ENCODE results near the gene STAT2. TPM values are rescaled to one million over a fixed set of nuclear protein-coding genes. Genes with fewer than 3 reads are reported as not detected.

STAT2 gene
- total RNA-seq, 1 experiment from 2014 or later = 61.2 TPM

- peaks cover 73% of the 10 kb centered on the region for H3K36me3 Mint-ChIP-seq (ENCODE audit: insufficient read depth, unreplicated experiment)
- no peak for DNase-seq (ENCODE audit: unreplicated experiment)
- intact Hi-C loops (cut with micrococcal nuclease) = no loop called here
- TF ChIP-seq, protein P1, sequence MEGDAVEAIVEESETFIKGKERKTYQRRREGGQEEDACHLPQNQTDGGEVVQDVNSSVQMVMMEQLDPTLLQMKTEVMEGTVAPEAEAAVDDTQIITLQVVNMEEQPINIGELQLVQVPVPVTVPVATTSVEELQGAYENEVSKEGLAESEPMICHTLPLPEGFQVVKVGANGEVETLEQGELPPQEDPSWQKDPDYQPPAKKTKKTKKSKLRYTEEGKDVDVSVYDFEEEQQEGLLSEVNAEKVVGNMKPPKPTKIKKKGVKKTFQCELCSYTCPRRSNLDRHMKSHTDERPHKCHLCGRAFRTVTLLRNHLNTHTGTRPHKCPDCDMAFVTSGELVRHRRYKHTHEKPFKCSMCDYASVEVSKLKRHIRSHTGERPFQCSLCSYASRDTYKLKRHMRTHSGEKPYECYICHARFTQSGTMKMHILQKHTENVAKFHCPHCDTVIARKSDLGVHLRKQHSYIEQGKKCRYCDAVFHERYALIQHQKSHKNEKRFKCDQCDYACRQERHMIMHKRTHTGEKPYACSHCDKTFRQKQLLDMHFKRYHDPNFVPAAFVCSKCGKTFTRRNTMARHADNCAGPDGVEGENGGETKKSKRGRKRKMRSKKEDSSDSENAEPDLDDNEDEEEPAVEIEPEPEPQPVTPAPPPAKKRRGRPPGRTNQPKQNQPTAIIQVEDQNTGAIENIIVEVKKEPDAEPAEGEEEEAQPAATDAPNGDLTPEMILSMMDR (IDR thresholded peaks at IDR 0.05; ENCODE audit: unreplicated experiment) = no peak
- ChIA-PET CTCF (interaction anchor here (0.6 to 0.9 kb wide), 2 partner anchors 85 to 100 kb away, joined by 3 read pairs; partner anchors contain the start of gene RNF41), POLR2A (interaction anchor here (0.7 to 2.7 kb wide), 3 partner anchors 8 to 51 kb away, joined by 4 to 16 read pairs (median 13); partner anchors contain the start of genes CNPY2 and CS)
- peaks cover under 1% of the 10 kb centered on the region for H3K4me1 Mint-ChIP-seq (ENCODE audit: insufficient read depth, unreplicated experiment)
- no peak overlapping the region for H3K27ac Mint-ChIP-seq (ENCODE audit: low read depth, unreplicated experiment)
- BruUV-seq (replicated peaks) = no TSS peak
- H3K4me3 Mint-ChIP-seq (ENCODE audit: unreplicated experiment) = no peak overlapping the region
- no peaks in the 10 kb centered on the region for H3K9me3 Mint-ChIP-seq (ENCODE audit: unreplicated experiment)
- H3K27me3 Mint-ChIP-seq (ENCODE audit: insufficient read depth, unreplicated experiment) = no peaks in the 10 kb centered on the region
Observed at GRCh38 chr12:56307221-56307965, 52.5 kb downstream of the STAT2 start.

DNA sequence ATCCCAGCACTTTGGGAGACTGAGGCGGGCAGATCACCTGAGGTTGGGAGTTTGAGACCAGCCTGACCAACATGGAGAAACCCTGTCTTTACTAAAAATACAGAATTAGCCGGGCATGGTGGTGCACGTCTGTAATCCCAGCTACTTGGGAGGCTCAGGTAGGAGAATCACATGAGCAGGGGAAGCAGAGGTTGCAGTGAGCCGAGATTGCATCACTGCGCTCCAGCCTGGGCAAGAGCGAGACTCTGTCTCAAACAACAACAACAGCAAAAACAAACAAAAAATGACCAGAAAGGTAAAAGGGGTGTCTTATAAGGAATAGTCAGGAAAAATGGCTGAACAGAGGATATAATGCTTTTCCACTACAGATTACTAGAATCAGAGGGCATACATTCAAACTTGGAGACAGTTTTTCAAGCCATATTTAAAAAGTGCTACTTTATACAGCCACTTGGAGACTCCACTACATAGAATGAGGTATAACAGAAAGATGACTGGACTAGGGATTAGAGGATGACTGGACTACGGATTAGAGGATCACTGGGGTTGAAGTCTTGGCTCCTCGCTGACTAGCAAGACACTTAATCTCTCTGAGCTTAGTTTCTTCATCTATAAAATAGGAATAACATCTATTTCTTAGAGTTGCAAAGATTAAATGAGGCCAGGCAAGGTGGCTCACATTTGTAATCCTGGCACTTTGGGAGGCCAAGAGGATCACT, 54.9 kb downstream of the STAT2 start:
- no peak overlapping the region for H3K27ac Mint-ChIP-seq (ENCODE audit: low read depth, unreplicated experiment)
- POLR2A ChIA-PET = interaction anchor here (1.2 kb wide), 2 partner anchors 9 to 83 kb away, joined by 3 read pairs; partner anchors contain the start of gene RNF41
- intact Hi-C loops (cut with micrococcal nuclease) = no loop called here
- DNase-seq (ENCODE audit: unreplicated experiment) = no peak
- peaks cover 66% of the 10 kb centered on the region for H3K36me3 Mint-ChIP-seq (ENCODE audit: insufficient read depth, unreplicated experiment)
- peaks cover 19% of the 10 kb centered on the region for H3K4me1 Mint-ChIP-seq (ENCODE audit: insufficient read depth, unreplicated experiment)
- CTCF ChIA-PET = interaction anchor here (0.6 to 1.0 kb wide), 6 partner anchors 25 to 159 kb away, joined by 3 to 7 read pairs (median 3); partner anchors contain the start of genes ANKRD52 and TIMELESS
- H3K9me3 Mint-ChIP-seq (ENCODE audit: unreplicated experiment) = no peaks in the 10 kb centered on the region
- BruUV-seq (replicated peaks) = no TSS peak
- no peak overlapping the region for H3K4me3 Mint-ChIP-seq (ENCODE audit: unreplicated experiment)
- TF ChIP-seq, protein P1 (IDR thresholded peaks at IDR 0.05; ENCODE audit: unreplicated experiment) = no peak
- H3K27me3 Mint-ChIP-seq (ENCODE audit: insufficient read depth, unreplicated experiment) = no peaks in the 10 kb centered on the region

DNA sequence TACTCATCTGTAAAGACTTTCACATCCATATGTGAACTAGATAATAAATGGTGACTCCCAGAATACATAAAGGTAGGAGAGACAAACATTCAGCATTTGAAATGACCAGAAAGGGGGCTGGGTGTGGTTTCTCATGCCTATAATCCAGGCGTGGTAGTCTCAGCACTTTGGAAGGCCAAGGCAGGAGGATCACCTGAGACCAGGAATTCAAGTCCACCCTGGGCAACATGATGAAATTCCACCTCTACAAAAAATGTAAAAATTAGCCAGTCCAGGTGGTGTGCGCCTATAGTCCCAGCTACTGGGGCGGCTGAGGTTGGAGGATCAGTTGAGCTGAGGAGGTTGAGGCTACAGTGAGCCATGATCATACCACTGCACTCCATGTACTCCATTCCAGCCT, 55.6 kb downstream of the STAT2 start:
- intact Hi-C loops (cut with micrococcal nuclease) = no loop called here
- H3K4me3 Mint-ChIP-seq (ENCODE audit: unreplicated experiment) = no peak overlapping the region
- TF ChIP-seq, protein P1 (IDR thresholded peaks at IDR 0.05; ENCODE audit: unreplicated experiment) = no peak
- no peak for DNase-seq (ENCODE audit: unreplicated experiment)
- ChIA-PET POLR2A (interaction anchor here (1.2 kb wide), 1 partner anchor 10 kb away, joined by 3 read pairs; no protein-coding TSS in a partner anchor), CTCF (interaction anchor here (0.6 to 1.0 kb wide), 3 partner anchors 26 to 160 kb away, joined by 3 to 6 read pairs (median 3); no protein-coding TSS in a partner anchor)
- BruUV-seq (replicated peaks) = no TSS peak
- H3K27me3 Mint-ChIP-seq (ENCODE audit: insufficient read depth, unreplicated experiment) = no peaks in the 10 kb centered on the region
- H3K36me3 Mint-ChIP-seq (ENCODE audit: insufficient read depth, unreplicated experiment) = peaks cover 66% of the 10 kb centered on the region
- H3K4me1 Mint-ChIP-seq (ENCODE audit: insufficient read depth, unreplicated experiment) = peaks cover 19% of the 10 kb centered on the region
- H3K27ac Mint-ChIP-seq (ENCODE audit: low read depth, unreplicated experiment) = no peak overlapping the region
- H3K9me3 Mint-ChIP-seq (ENCODE audit: unreplicated experiment) = no peaks in the 10 kb centered on the region
